IMR-90 (cell line): ENCODE data around the gene TPGS1. TPM values are rescaled to one million over a fixed set of nuclear protein-coding genes. Genes with fewer than 3 reads are reported as not detected.

ENCODE experiments used
- ATAC-seq: fragments of 200-7000 bp; cut with Tn5 transposase; 2 replicates; pipeline ENCODE4 v1.9.1; 2020; ENCODE audit warnings: low read depth, mild to moderate bottlenecking, moderate library complexity
- BruUV-seq: library from RNA; stranded (reverse); fragments of 400-500 nt; replicated peaks from 2 replicates; lab custom pipeline; 2021; lab: Mats Ljungman, UMichigan
- CTCF ChIA-PET: fragments of 300-600 bp; formaldehyde crosslinking; extraction: SDS; loops from one replicate; lab custom pipeline; 2021; ENCODE audit warnings: antibody characterized with exemption; lab: Yijun Ruan, JAX
- POLR2A ChIA-PET: fragments of 300-600 bp; sonication (Branson Sonifier 250); formaldehyde crosslinking; loops from one replicate; lab custom pipeline; 2022; ENCODE audit warnings: antibody characterized with exemption; ENCODE audit not compliant: unreplicated experiment; lab: Charles Lee
- DNase-seq: peaks from one replicate; pipeline ENCODE4 v3.0.0; 2013
- H2AFZ ChIP-seq: replicated peaks from 2 replicates; pipeline ENCODE3; 2013; ENCODE audit warnings: low read length, mild to moderate bottlenecking; ENCODE audit not compliant: poor library complexity
- H2AK5ac ChIP-seq: 2 replicates; pipeline ENCODE4 v1.6.1; 2013; ENCODE audit warnings: low read depth, low read length, inconsistent platforms
- H2AK9ac ChIP-seq: replicated peaks from 2 replicates; pipeline ENCODE3; 2013; ENCODE audit warnings: mild to moderate bottlenecking, low read depth, low read length, moderate library complexity; ENCODE audit not compliant: poor library complexity
- H2BK120ac ChIP-seq: 2 replicates; pipeline ENCODE4 v1.6.1; 2013; ENCODE audit warnings: low read depth, low read length, inconsistent platforms
- H2BK15ac ChIP-seq: 3 replicates; pipeline ENCODE4 v1.6.1; 2013; ENCODE audit warnings: low read depth, low read length, inconsistent platforms
- H2BK20ac ChIP-seq: 2 replicates; pipeline ENCODE4 v1.6.1; 2013; ENCODE audit warnings: low read depth, mild to moderate bottlenecking, inconsistent platforms, low read length, moderate library complexity
- H2BK5ac ChIP-seq: 2 replicates; pipeline ENCODE4 v1.6.1; 2013; ENCODE audit warnings: mild to moderate bottlenecking, low read depth, low read length, inconsistent platforms; ENCODE audit not compliant: poor library complexity, severe bottlenecking
- H3K14ac ChIP-seq: replicated peaks from 2 replicates; pipeline ENCODE4 v1.6.1; 2013; ENCODE audit warnings: low read depth, low read length, inconsistent platforms
- H3K18ac ChIP-seq: 2 replicates; pipeline ENCODE4 v1.6.1; 2013; ENCODE audit warnings: low read depth, low read length, control low read depth
- H3K23ac ChIP-seq: 2 replicates; pipeline ENCODE4 v1.6.1; 2013; ENCODE audit warnings: low read depth, low read length, inconsistent platforms
- H3K27ac ChIP-seq: 2 replicates; pipeline ENCODE4 v1.5.1; 2013; ENCODE audit warnings: mild to moderate bottlenecking, control low read depth, low read length; ENCODE audit not compliant: insufficient read depth
- H3K27me3 ChIP-seq: 2 replicates; pipeline ENCODE4 v1.6.1; 2013; ENCODE audit warnings: low read length; ENCODE audit not compliant: control insufficient read depth, insufficient read depth
- H3K36me3 ChIP-seq: 2 replicates; pipeline ENCODE4 v1.6.1; 2013; ENCODE audit warnings: low read length, mixed read lengths; ENCODE audit not compliant: control insufficient read depth, insufficient read depth
- H3K4ac ChIP-seq: 2 replicates; pipeline ENCODE4 v1.6.1; 2013; ENCODE audit warnings: low read depth, low read length, inconsistent platforms
- H3K4me1 ChIP-seq: 2 replicates; pipeline ENCODE4 v1.6.1; 2013; ENCODE audit warnings: low read length, mixed read lengths; ENCODE audit not compliant: control insufficient read depth, insufficient read depth
- H3K4me2 ChIP-seq: 2 replicates; pipeline ENCODE4 v1.6.1; 2013; ENCODE audit warnings: low read depth, mild to moderate bottlenecking, control low read depth, low read length, moderate library complexity
- H3K4me3 ChIP-seq: 2 replicates; pipeline ENCODE4 v1.5.1; 2013; ENCODE audit warnings: low read depth, mild to moderate bottlenecking, control low read depth, low read length, moderate library complexity; ENCODE audit not compliant: insufficient read depth
- H3K56ac ChIP-seq: 2 replicates; pipeline ENCODE4 v1.6.1; 2013; ENCODE audit warnings: low read length, inconsistent platforms; ENCODE audit not compliant: insufficient read depth; ENCODE audit errors: extremely low read depth
- H3K79me1 ChIP-seq, 2 experiments: 2 replicates each; pipeline ENCODE4 v1.6.1; 2013; ENCODE audit warnings: low read length in 2 of 2, inconsistent platforms in 1 of 2, low read depth in 1 of 2
- H3K9ac ChIP-seq: 2 replicates; pipeline ENCODE4 v1.6.1; 2013; ENCODE audit warnings: low read depth, low read length, control low read depth
- H3K9me1 ChIP-seq: 2 replicates; pipeline ENCODE4 v1.6.1; 2013; ENCODE audit warnings: low read length, inconsistent platforms; ENCODE audit not compliant: insufficient read depth
- H3K9me3 ChIP-seq: 2 replicates; pipeline ENCODE4 v1.6.1; 2013; ENCODE audit warnings: low read length; ENCODE audit not compliant: control insufficient read depth, insufficient read depth
- H4K20me1 ChIP-seq: 2 replicates; pipeline ENCODE4 v1.6.1; 2013; ENCODE audit warnings: low read length, inconsistent platforms; ENCODE audit not compliant: insufficient read depth
- H4K5ac ChIP-seq: 2 replicates; pipeline ENCODE4 v1.6.1; 2013; ENCODE audit warnings: mild to moderate bottlenecking, low read depth, low read length, control low read depth
- H4K8ac ChIP-seq, 2 experiments: 2 replicates each; pipeline ENCODE4 v1.6.1; 2013; ENCODE audit warnings: low read depth in 2 of 2, low read length in 2 of 2, control low read depth in 1 of 2, inconsistent platforms in 1 of 2
- H4K91ac ChIP-seq: 2 replicates; pipeline ENCODE4 v1.6.1; 2013; ENCODE audit warnings: low read depth, low read length, inconsistent platforms; ENCODE audit not compliant: insufficient read depth
- CTCF ChIP-seq: conservative IDR thresholded peaks from 2 replicates; pipeline ENCODE4 v1.5.1; 2012; ENCODE audit warnings: mild to moderate bottlenecking, low read depth, low read length, improper control_type of control experiment
- MXI1 ChIP-seq: IDR thresholded peaks from 2 replicates; pipeline ENCODE4 v1.6.1; 2012; ENCODE audit warnings: low read depth, mild to moderate bottlenecking, low read length, moderate library complexity, borderline replicate concordance
- POLR2A ChIP-seq: IDR thresholded peaks from 2 replicates; pipeline ENCODE4 v1.6.1; 2012; ENCODE audit warnings: mild to moderate bottlenecking, low read depth, low read length
- USF2 ChIP-seq: fragments of 150-350 bp; IDR thresholded peaks from 2 replicates; pipeline ENCODE4 v1.6.1; 2017; ENCODE audit warnings: mild to moderate bottlenecking, antibody characterized with exemption, low read length, low read depth
- WGBS, 2 experiments: methylation state at CpG; one replicate each; pipeline versions ENCODE4 v1.1.5 to v1.1.7; 2013; ENCODE audit warnings: missing lambda C conversion rate in 2 of 2; ENCODE audit not compliant: insufficient read length in 1 of 2; ENCODE audit errors: extremely low coverage in 2 of 2; 5-methylcytosine and 5-hydroxymethylcytosine counted together
- dilution Hi-C: fragments of 300-500 bp; cut with HindIII; formaldehyde crosslinking; loops from one replicate; pipeline ENCODE4 v1.14.3; 2018; ENCODE audit warnings: low sequenced_read_pairs; ENCODE audit not compliant: unreplicated experiment
- in situ Hi-C: fragments of 300-500 bp; cut with MboI; formaldehyde crosslinking; loops from 3 replicates; pipeline ENCODE4 v1.14.3; 2019; ENCODE audit warnings: low sequenced_read_pairs, inconsistent platforms, mixed read lengths
- intact Hi-C: fragments of 100-400 bp; cut with micrococcal nuclease; formaldehyde crosslinking; loops from 2 replicates; pipeline ENCODE4 v1.10.0; 2022
- polyA plus RNA-seq, 3 experiments: library from polyadenylated mRNA; depleted of rRNA; stranded (reverse); fragments of >200 nt; gene quantifications; 2 replicates each; pipeline ENCODE4 v1.2.3, GENCODE V29; 2012; ENCODE audit warnings: low replicate concordance in 1 of 3
- total RNA-seq: library from RNA; depleted of rRNA; stranded (reverse); fragments of >200 nt; gene quantifications from 2 replicates; pipeline ENCODE4 v1.2.3, GENCODE V29; 2012

Gene TPGS1
- total and polyA plus RNA-seq, 2 of the 4 experiments (the other 2 are of a cell fraction), result 2.7 to 6.3 TPM

- TF ChIP-seq MXI1 (peak; percentile 11; the same call in 1 of the 2 replicates), POLR2A (no peak)
These were observed 23.9 kb downstream of the TPGS1 start (continued) for GRCh38 chr19:531009-531752.

- BruUV-seq, result no TSS peak
- POLR2A ChIA-PET, result no interaction called here
- dilution Hi-C loops (no loop called here), intact Hi-C loops (loop anchor here (2.0 kb wide), 1 partner anchor 21 kb away; no protein-coding TSS in a partner anchor), in situ Hi-C loops (no loop called here)
- Histone ChIP-seq H3K9ac (peak within 1 kb of the TSS; percentile 92), H2BK5ac (peak within 1 kb of the TSS; percentile 87), H3K4me1 (peaks cover 8% of the 10 kb centered on the region), H4K91ac (peak within 1 kb of the TSS; percentile 79), H2AFZ (peak within 1 kb of the TSS; percentile 99), H2BK120ac (peak within 1 kb of the TSS; percentile 77; the same call in 1 of the 2 replicates), H2AK5ac (peak within 1 kb of the TSS; percentile 78), H3K9me3 (no peaks in the 10 kb centered on the region), H3K9me1 (peaks cover 4% of the 10 kb centered on the region; the same call in 1 of the 2 replicates), H3K56ac (peak within 1 kb of the TSS; percentile 65; the same call in 1 of the 2 replicates), H2AK9ac (peak within 1 kb of the TSS; percentile 100), H4K8ac (peak within 1 kb of the TSS; percentile 76 to 86), H3K27ac (peak within 1 kb of the TSS; percentile 93), H2BK15ac (no peak within 1 kb of the TSS), H3K27me3 (no peaks in the 10 kb centered on the region; the same call in 1 of the 2 replicates), H3K18ac (peak within 1 kb of the TSS; percentile 74), H2BK20ac (no peak within 1 kb of the TSS), H3K23ac (peak within 1 kb of the TSS; percentile 66; the same call in 1 of the 2 replicates), H4K5ac (peak within 1 kb of the TSS; percentile 71), H3K4me2 (peak within 1 kb of the TSS; percentile 98), H4K20me1 (peaks cover 44% of the 10 kb centered on the region), H3K79me1 (peaks cover 4 to 46% of the 10 kb centered on the region in 2 experiments), H3K14ac (peak within 1 kb of the TSS; percentile 94), H3K36me3 (peaks cover 15% of the 10 kb centered on the region), H3K4me3 (peak within 1 kb of the TSS; percentile 94), H3K4ac (peak within 1 kb of the TSS; percentile 95)
- WGBS, 2 experiments, result 0% methylated on average over 36 of the region's 84 CpGs; no CpG with 5 or more reads in 1 of the 2 experiments
- peak; percentile 62; the same call in 1 of the 2 replicates for TF ChIP-seq POLR2A
- TF ChIP-seq USF2, result no peak
- no peak for TF ChIP-seq CTCF
- CTCF ChIA-PET, result interaction anchor here (2.0 kb wide), 1 partner anchor 21 kb away, joined by 11 read pairs; no protein-coding TSS in a partner anchor
- DNase-seq, result no peak
- ATAC-seq, result peak; percentile 28
These were observed 24.7 kb downstream of the TPGS1 start, which contains the start of gene CDC34 for GRCh38 chr19:531753-532560. TSS of gene CDC34 (plus strand) at chr19:531760. CDS start at chr19:531932, 172 bp downstream.
